HepG2 (cell line): Measurements from ENCODE around the gene CEP83. TPM values are rescaled to one million over a fixed set of nuclear protein-coding genes. Genes with fewer than 3 reads are reported as not detected.

Experiments
- FIP1L1 ChIP-seq: fragments of 200-400 bp; formaldehyde crosslinking; IDR thresholded peaks from 2 replicates; pipeline ENCODE4 v1.6.1; 2018; ENCODE audit warnings: low read depth, mild to moderate bottlenecking, low read length, moderate library complexity, borderline replicate concordance; ENCODE audit not compliant: insufficient read depth
- PHF5A ChIP-seq: IDR thresholded peaks from one replicate; pipeline ENCODE4 v1.6.1; 2018; ENCODE audit warnings: low read depth, missing genetic modification reagents; ENCODE audit not compliant: unreplicated experiment
- TBX3 ChIP-seq: fragments of 450-650 bp; IDR thresholded peaks from 2 replicates; pipeline ENCODE4 v1.6.1; 2017; ENCODE audit warnings: antibody characterized with exemption, mild to moderate bottlenecking, inconsistent platforms, borderline replicate concordance
- polyA plus RNA-seq, 8 experiments: library from polyadenylated mRNA; depleted of rRNA in 3 of 8; stranded (reverse) in 7 of 8; unstranded in 1 of 8; fragments of >200 nt; fragmentation: Illumina TruSeq in 4 of 8; extraction: Trizol in 4 of 8; gene quantifications; 2 replicates each; pipeline versions ENCODE4 v1.2.1 to v1.2.3, GENCODE V29; 2011 to 2016; ENCODE audit warnings: low read depth in 4 of 8, missing spikeins in 1 of 8, mixed read lengths in 1 of 8; ENCODE audit not compliant: insufficient read depth in 1 of 8
- total RNA-seq, 5 experiments: library from RNA; depleted of rRNA; stranded (reverse); fragments of >200 nt; fragmentation: Illumina TruSeq; extraction: Trizol; gene quantifications; 2 replicates each; pipeline ENCODE4 v1.2.3, GENCODE V29; 2016; ENCODE audit warnings: low read depth in 1 of 5
- TF ChIP-seq, protein P1 (sequence below): sonication (generic); formaldehyde crosslinking; IDR thresholded peaks from 2 replicates; pipeline ENCODE4 v1.5.0; 2020; ENCODE audit warnings: mild to moderate bottlenecking, missing genetic modification reagents
- TF ChIP-seq, protein P2 (sequence below): sonication (generic); formaldehyde crosslinking; IDR thresholded peaks from 2 replicates; pipeline ENCODE4 v1.4.0; 2020; ENCODE audit warnings: mild to moderate bottlenecking, missing genetic modification reagents
- TF ChIP-seq, protein P3 (sequence below): sonication (generic); formaldehyde crosslinking; IDR thresholded peaks from 2 replicates; pipeline ENCODE4 v1.4.0; 2020; ENCODE audit warnings: mild to moderate bottlenecking, missing genetic modification reagents

Gene CEP83
- total and polyA plus RNA-seq, 2 of the 13 experiments (the other 11 are each of a cell fraction or from before 2014, with no cell fraction given): 6.2 to 19.2 TPM

DNA sequence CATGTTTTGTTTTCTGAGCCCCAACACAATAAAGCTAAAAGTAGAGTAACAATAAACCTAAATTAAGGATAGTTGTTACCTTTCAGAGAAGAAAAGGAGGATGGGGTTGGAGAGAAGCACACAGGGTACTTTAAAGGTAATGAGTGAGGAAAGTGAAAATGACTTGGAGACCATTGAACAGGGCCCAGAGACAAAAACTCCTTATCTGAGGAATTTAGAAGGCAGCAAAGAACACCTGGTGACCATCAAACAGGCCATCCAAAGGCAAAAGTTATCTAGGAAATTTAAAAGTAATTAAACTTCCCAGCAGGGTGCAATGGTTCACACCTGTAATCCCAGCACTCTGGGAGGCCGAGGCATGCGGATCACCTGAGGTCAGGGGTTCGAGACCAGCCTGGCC is 39.0 kb upstream of the CEP83 start (continued):
- no peak for TF ChIP-seq TBX3
- no peak for TF ChIP-seq PHF5A (CRISPR knock-in tag)
- no peak for TF ChIP-seq FIP1L1
- TF ChIP-seq, protein P1, sequence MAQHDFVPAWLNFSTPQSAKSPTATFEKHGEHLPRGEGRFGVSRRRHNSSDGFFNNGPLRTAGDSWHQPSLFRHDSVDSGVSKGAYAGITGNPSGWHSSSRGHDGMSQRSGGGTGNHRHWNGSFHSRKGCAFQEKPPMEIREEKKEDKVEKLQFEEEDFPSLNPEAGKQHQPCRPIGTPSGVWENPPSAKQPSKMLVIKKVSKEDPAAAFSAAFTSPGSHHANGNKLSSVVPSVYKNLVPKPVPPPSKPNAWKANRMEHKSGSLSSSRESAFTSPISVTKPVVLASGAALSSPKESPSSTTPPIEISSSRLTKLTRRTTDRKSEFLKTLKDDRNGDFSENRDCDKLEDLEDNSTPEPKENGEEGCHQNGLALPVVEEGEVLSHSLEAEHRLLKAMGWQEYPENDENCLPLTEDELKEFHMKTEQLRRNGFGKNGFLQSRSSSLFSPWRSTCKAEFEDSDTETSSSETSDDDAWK: no peak
- TF ChIP-seq, protein P2, sequence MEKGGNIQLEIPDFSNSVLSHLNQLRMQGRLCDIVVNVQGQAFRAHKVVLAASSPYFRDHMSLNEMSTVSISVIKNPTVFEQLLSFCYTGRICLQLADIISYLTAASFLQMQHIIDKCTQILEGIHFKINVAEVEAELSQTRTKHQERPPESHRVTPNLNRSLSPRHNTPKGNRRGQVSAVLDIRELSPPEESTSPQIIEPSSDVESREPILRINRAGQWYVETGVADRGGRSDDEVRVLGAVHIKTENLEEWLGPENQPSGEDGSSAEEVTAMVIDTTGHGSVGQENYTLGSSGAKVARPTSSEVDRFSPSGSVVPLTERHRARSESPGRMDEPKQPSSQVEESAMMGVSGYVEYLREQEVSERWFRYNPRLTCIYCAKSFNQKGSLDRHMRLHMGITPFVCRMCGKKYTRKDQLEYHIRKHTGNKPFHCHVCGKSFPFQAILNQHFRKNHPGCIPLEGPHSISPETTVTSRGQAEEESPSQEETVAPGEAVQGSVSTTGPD (CRISPR knock-in tag): no peak
- TF ChIP-seq, protein P3, sequence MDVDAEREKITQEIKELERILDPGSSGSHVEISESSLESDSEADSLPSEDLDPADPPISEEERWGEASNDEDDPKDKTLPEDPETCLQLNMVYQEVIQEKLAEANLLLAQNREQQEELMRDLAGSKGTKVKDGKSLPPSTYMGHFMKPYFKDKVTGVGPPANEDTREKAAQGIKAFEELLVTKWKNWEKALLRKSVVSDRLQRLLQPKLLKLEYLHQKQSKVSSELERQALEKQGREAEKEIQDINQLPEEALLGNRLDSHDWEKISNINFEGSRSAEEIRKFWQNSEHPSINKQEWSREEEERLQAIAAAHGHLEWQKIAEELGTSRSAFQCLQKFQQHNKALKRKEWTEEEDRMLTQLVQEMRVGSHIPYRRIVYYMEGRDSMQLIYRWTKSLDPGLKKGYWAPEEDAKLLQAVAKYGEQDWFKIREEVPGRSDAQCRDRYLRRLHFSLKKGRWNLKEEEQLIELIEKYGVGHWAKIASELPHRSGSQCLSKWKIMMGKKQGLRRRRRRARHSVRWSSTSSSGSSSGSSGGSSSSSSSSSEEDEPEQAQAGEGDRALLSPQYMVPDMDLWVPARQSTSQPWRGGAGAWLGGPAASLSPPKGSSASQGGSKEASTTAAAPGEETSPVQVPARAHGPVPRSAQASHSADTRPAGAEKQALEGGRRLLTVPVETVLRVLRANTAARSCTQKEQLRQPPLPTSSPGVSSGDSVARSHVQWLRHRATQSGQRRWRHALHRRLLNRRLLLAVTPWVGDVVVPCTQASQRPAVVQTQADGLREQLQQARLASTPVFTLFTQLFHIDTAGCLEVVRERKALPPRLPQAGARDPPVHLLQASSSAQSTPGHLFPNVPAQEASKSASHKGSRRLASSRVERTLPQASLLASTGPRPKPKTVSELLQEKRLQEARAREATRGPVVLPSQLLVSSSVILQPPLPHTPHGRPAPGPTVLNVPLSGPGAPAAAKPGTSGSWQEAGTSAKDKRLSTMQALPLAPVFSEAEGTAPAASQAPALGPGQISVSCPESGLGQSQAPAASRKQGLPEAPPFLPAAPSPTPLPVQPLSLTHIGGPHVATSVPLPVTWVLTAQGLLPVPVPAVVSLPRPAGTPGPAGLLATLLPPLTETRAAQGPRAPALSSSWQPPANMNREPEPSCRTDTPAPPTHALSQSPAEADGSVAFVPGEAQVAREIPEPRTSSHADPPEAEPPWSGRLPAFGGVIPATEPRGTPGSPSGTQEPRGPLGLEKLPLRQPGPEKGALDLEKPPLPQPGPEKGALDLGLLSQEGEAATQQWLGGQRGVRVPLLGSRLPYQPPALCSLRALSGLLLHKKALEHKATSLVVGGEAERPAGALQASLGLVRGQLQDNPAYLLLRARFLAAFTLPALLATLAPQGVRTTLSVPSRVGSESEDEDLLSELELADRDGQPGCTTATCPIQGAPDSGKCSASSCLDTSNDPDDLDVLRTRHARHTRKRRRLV: no peak
- TF ChIP-seq, all 625 proteins: peak for 0
